LNCAP (cell line): ENCODE measurements around the gene SDK1.

ENCODE experiments used
- CTCF ChIP-seq: fragments of 450-650 bp; IDR thresholded peaks from 2 replicates; pipeline ENCODE4 v1.5.1; 2017; ENCODE audit warnings: mild to moderate bottlenecking

The SDK1 gene

GRCh38 chr7:3959364-3959763, 658.3 kb downstream of the SDK1 start:
- TF ChIP-seq CTCF: no peak

- no peak for TF ChIP-seq CTCF
Measured at GRCh38 chr7:3960050-3960763, 659.2 kb downstream of the SDK1 start.

GRCh38 chr7:3960942-3961341, 659.9 kb downstream of the SDK1 start:
- TF ChIP-seq CTCF: no peak

- TF ChIP-seq CTCF: no peak
Measured at GRCh38 chr7:3961857-3962503, 660.9 kb downstream of the SDK1 start.

- TF ChIP-seq CTCF: no peak
Measured at GRCh38 chr7:3964980-3965606, 664.0 kb downstream of the SDK1 start.

GRCh38 chr7:3965794-3966395, 664.8 kb downstream of the SDK1 start:
- TF ChIP-seq CTCF: no peak

- no peak for TF ChIP-seq CTCF
Measured at GRCh38 chr7:3968234-3968633, 667.2 kb downstream of the SDK1 start.
